ENCODE data around the gene GNG13. TPM values are rescaled to one million over a fixed set of nuclear protein-coding genes. Genes with fewer than 3 reads are reported as not detected.

Gene GNG13
- total and polyA plus RNA-seq, 9 of the 15 experiments (the other 6 are each of a cell fraction or from before 2014, with no cell fraction given): not detected

GRCh38 chr16:815861-816260, 15.3 kb upstream of the GNG13 start:
- ATAC-seq: no peak
- intact Hi-C loops (cut with micrococcal nuclease) (no loop called here), in situ Hi-C loops (cut with MboI) (no loop called here)
- Histone ChIP-seq H3K9ac (ENCODE audit: insufficient read depth in 1 of 2, low read depth in 2 of 2, low read length in 2 of 2) (peak overlapping the region in 1 of 2 experiments; percentile 58; a peak in 1 of 4 replicates), H3K4me2 (ENCODE audit: insufficient read depth, low read length) (no peak overlapping the region), H3K4me3 (no peak overlapping the region), H4K20me1 (replicated peaks; ENCODE audit: control insufficient read depth, insufficient read depth, low read length) (no peaks in the 10 kb centered on the region), H3K36me3 (ENCODE audit: control insufficient read depth, insufficient read depth, low read length) (no peaks in the 10 kb centered on the region), H3K4me1 (replicated peaks in 1 of 2; ENCODE audit: control insufficient read depth in 2 of 2, insufficient read depth in 2 of 2, low read length in 2 of 2) (peaks cover 0 to 31% of the 10 kb centered on the region in 2 experiments; a peak in 2 of 5 replicates), H2AFZ (ENCODE audit: low read depth, low read length) (no peak overlapping the region), H3K79me2 (ENCODE audit: control insufficient read depth, insufficient read depth, low read length) (no peaks in the 10 kb centered on the region), H3K27me3 (ENCODE audit: control insufficient read depth in 2 of 2, insufficient read depth in 2 of 2, low read length in 2 of 2) (peaks cover 40 to 86% of the 10 kb centered on the region in 2 experiments), H3K27ac (ENCODE audit: extremely low read depth, low read depth, low read length) (no peak overlapping the region), H3K9me1 (ENCODE audit: control insufficient read depth, insufficient read depth, low read length) (no peaks in the 10 kb centered on the region), H3K9me3 (replicated peaks; ENCODE audit: control insufficient read depth, insufficient read depth, low read depth, low read length) (no peaks in the 10 kb centered on the region; the same call in 1 of the 2 replicates)
- WGBS (ENCODE audit: insufficient coverage, low coverage, missing lambda C conversion rate): 26% methylated on average over 14 of the region's 15 CpGs
- no TSS peak for BruUV-seq (replicated peaks)
- no peak for FAIRE-seq
- DNase-seq (ENCODE audit: extremely low read depth in 1 of 4, low spot score in 3 of 4): no peak
- POLR2A ChIA-PET: no interaction called here
- CTCF ChIA-PET (ENCODE audit: low intra/inter-chr PET ratio): interaction anchor here (0.6 kb wide), 1 partner anchor 287 kb away, joined by 4 read pairs; no protein-coding TSS in a partner anchor
- no peak for TF ChIP-seq ZNF184 (CRISPR knock-in tag; IDR thresholded peaks at IDR 0.05)
- no peak for TF ChIP-seq ATF7 (IDR thresholded peaks at IDR 0.05)
- no peak for TF ChIP-seq ZNF518B (CRISPR knock-in tag; IDR thresholded peaks at IDR 0.05)
- TF ChIP-seq KLF16 (IDR thresholded peaks at IDR 0.05): no peak
- TF ChIP-seq E2F4 (CRISPR knock-in tag; IDR thresholded peaks at IDR 0.05; ENCODE audit: low read depth): no peak
- TF ChIP-seq HMG20B (CRISPR knock-in tag; IDR thresholded peaks at IDR 0.05): no peak
- TF ChIP-seq ZNF551 (CRISPR knock-in tag; IDR thresholded peaks at IDR 0.05): no peak
- TF ChIP-seq ZNF12 (CRISPR knock-in tag; IDR thresholded peaks at IDR 0.05): no peak
- no peak for TF ChIP-seq TRIM25 (IDR thresholded peaks at IDR 0.05; ENCODE audit: borderline replicate concordance)
- TF ChIP-seq HEY1 (CRISPR knock-in tag; IDR thresholded peaks at IDR 0.05; ENCODE audit: borderline replicate concordance): no peak
- TF ChIP-seq MTF1 (CRISPR knock-in tag; IDR thresholded peaks at IDR 0.05; ENCODE audit: borderline replicate concordance): no peak
- no peak for TF ChIP-seq ZNF347 (CRISPR knock-in tag; IDR thresholded peaks at IDR 0.05; ENCODE audit: low read depth)
- TF ChIP-seq ZNF175 (CRISPR knock-in tag; IDR thresholded peaks at IDR 0.05; ENCODE audit: low read depth): no peak
- no peak for TF ChIP-seq CLOCK (CRISPR knock-in tag; IDR thresholded peaks at IDR 0.05; ENCODE audit: borderline replicate concordance)

Measured in K562 (cell line).